ENCODE data around the gene VSIG8.

The VSIG8 gene

DNA sequence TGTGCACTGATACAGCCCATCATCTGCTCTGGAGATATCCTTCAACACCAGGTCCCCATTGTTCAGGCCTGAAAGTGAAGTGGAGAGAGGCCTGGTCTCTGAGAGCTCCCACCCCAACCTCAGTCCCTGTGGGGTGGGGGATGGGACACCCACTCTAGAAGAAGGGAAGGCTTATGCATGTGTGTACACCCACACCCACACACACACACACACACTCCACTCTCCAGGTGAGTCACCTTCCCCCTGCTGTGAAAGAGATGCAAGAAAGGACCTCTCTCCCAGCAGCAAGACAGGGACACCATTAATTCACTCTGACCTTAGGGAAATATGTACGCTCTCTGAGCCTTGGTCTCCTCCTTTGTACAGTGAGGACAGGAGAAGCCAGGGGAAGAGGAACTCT lies 5.9 kb downstream of the VSIG8 start:
- no peak for DNase-seq (ENCODE audit: low read depth in 2 of 2)

DNA sequence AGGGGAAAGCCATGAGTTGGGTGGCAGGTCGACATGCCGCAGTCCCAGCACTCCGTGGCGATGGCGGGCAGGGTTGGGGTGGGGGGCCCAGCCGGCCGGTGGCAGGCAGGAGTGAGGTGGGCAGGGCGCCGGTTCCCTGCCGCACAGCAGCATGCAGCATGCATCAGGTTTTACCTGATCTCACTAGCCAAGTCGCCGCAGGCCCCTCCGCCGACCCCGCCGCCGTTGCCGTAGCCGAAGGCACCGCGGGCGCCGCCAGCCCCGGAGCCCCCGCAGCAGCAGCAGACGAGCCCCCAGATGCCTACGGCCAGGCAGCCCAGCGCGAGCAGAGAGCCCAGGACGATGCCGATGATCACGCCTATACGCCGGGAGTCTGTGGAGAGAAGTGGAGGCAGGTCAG lies 6.7 kb downstream of the VSIG8 start:
- no peak for DNase-seq (ENCODE audit: low read depth in 2 of 2)

DNA sequence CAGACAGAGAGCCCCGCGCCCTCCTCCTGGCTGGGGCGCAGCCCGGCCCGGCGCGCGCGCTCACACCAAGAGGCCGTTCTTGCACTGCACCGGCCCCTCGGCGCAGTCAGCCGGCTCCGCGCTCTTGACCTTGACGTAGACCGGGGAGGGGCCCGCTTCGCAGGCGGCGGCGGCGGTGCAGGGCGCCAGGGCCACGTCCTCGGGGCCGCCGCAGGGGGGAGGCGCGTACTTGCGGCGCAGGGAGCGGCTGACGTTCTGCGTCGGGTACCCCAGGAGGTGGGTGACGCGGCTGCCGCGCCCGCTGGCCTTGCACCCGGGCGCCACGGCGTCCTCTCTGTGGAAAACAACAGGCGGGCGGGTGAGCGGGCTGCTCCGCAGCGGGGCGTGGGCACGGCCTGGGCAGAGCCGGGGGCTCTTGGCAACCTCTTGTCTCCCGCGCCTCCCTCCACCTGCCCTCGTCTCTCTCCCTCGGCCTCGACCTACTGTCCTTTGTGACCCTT lies 7.7 kb downstream of the VSIG8 start:
- DNase-seq (ENCODE audit: low read depth in 2 of 2): peak; percentile 38 to 52

DNA sequence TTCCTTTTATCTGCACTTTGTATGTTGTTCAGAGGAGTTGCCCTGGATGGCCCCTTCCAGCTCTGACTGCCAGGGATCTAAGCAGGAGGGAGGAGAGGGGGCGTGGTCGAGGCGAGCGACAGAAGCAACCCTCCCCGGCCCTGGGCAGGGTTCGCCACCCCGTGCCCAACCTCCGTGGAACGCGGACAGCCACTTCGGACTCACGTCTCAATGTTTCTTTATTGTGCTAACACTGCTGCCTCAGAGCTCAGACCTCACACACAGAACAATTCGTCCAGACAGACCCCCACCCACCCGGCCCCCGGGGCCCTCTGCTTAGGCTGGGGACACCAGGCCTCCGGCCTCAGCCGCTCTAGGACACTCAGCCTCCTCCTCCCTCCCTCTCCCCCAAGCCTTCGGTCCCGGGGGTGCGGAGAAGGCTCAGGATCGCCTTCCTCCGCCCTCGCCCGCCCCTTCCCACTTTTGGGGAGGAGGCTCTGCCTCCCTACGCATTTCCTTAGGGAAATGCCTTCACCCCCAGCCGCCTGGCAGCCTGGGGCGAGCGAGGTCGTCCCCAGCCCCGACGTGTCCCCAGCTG lies 8.3 kb downstream of the VSIG8 start:
- no peak for DNase-seq (ENCODE audit: low read depth in 2 of 2)

DNA sequence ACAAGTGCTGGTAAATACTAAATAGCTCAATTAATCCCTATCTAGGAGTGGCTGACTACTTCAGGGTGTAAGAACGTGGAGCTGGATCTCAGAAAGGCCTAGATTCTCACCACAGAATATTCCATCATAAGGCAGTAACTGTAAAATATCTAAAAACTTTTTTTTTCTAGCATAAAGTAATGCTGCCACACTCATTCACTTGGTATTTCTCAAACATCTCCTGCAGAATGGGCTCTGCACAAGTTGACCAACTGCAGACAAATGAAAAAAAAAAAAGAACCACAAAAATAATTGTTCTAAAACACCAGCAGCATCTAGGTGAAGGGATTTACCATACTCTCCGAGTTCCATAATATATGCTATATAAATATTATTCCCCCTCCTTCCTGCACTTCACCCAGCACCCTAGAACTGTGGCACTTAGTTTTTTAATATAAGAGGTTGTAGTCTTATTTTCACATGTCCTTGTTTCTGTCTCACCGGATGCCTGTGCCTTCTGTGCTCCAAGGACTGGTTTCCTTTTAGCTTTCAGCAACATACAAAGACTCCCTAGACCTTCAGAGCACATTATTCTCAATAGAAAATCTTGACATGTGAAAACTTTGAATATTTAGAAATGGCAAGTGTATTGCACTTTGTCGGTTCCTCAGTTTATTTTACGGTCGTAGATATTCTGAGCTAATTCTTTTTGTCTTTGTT lies 8.9 kb downstream of the VSIG8 start:
- no peak for DNase-seq (ENCODE audit: low read depth in 2 of 2)

DNA sequence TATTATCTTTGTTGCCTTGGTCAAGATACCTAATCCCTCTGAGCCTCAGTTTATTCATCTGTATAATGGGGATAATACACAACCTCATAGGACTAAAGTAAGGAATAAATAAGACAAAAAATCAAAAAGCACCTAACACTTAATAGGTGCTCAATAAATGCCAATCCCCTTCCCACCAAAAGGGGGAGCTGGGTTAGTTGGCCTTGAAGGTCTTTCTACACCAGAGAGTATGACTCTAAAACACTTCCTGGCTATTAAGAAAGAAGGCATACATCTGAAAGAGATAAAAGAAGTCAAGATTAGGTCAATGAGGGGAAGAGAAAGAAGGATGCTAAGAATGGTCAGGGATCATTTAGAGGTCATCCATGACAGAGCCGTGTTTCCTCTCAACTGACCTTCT lies 11.1 kb downstream of the VSIG8 start:
- no peak for DNase-seq (ENCODE audit: low read depth in 2 of 2)

DNA sequence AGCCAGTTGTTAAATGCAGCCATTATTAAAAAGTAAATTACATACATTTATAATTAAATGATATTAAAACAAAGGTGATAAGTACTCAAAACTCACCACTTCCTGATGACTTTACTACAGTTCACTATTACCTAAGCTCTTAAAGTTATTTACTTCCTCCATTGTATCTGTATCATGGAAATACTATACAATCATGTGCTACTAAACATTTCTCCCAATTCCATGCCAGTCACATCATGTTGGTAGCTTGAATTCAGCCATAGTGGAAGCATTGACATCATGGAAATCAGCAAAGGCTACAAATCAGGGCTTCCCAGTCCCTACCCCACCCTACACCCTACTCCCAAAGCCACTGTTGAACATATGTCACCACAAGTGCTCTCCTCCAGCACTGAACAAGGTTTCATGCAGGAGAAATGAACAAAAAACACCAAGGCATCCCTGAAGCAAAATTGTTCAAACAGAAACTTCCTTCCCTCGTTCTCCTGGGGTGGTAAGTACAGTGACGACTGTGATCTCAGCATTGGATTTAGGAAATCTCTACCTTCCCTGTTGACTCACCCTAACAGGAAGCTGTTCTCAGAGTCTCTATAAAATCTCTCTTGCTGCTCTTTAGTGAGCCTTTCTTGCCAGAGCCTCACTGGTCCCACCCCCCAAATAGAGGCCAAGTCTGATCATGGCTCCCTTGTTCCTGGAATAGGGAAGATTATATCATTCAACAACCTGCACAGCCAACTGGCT lies 12.7 kb downstream of the VSIG8 start:
- no peak for DNase-seq (ENCODE audit: low read depth in 2 of 2)

DNA sequence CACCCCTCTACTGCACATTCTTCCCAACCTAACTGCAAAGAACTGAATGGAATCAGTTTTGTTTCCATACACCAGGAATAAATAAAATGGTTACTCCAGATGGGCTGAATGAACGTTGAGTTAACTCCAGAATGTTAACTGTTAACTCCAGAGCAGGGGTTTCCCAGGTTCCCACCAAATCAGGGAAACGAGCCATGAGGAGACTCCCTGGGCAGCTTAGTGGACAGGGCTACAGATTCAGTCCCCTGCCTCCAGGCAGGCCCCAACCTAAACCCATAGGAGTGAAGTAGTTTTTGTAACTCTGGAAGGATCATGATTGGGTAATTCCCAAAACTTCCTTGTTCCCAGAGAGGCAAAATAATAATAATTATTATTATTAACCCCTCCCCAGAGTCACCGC lies 14.1 kb downstream of the VSIG8 start:
- no peak for DNase-seq (ENCODE audit: low read depth in 2 of 2)

DNA sequence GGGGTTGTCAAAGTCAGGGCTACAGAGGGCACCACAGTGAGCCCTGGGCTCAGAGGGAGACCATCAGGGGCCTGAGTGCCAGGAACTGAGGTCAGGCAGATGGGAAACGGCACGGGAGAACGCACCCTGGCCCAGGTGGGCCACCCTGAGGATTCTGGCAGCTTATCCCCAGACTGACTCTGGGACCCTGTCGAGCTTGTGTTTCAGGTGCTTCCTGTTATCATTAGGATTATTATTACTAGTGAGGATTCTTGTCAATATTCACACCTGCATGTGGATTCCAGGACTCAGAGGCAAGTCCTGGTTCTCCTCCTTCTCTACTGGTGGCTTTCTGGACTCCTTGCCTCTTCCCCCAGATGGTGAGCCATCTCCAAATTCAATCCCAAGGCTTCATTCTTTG lies 15.2 kb downstream of the VSIG8 start:
- no peak for DNase-seq (ENCODE audit: low read depth in 2 of 2)

DNA sequence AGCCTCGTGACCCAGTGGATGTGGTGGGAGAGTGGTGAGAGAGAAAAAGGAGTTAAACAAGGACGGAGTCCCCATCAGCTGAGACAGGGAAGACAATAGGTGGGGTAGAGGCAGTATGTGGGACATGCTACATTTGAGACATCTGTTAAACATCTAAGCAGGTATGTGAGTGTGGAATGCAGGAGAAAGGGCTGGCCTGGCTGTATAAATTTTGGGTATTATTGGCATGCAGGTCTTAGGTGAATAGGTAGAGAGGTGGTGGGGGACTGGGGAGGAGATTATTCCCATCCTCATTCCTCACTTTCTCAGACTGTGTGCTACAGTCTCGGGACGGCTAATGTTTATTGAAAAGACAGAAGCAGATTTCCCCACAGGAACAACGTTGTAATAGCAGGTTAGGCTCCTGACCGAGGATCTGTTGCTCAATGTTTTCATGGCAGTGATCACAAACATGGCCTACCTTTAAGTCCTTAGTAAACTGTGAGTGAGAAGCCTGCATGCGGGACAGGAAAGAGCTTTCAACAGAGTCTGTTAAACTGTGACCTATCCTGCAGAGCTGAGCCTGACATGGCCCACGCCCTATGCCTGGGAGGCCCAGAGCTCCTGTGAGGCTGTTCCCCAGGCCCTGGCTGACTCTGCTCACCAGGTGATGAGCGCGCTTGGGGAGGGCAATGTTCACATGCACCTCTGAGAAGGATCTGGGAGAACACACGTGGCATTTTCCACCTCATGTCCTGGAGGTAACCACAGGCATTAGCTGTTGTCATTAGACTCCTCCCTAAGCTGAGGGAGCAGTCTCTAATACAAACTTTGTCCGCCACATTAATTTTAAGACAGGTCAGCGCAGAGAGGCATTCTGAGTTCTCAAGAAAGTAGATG lies 16.5 kb downstream of the VSIG8 start:
- no peak for DNase-seq (ENCODE audit: low read depth in 2 of 2)

DNA sequence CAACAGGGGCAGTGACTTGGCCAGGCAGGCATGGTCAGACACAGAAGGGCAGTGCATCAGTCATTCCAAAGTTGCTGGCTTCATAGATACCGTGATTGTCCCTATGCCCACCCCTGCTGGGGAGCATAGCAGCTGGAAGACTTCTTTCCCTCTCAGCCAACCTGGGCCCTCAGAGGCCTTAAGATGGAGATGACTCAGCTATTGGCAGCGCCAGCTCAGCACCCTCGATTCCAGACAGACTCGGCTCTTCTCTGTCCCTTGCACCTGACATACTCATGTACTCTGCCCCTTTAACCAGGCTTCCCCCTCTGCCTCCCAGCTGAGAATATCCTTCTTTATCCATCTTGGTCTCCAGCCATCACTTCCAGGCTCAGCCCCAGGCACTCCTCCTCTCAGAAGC lies 19.0 kb downstream of the VSIG8 start:
- no peak for DNase-seq (ENCODE audit: low read depth in 2 of 2)

DNA sequence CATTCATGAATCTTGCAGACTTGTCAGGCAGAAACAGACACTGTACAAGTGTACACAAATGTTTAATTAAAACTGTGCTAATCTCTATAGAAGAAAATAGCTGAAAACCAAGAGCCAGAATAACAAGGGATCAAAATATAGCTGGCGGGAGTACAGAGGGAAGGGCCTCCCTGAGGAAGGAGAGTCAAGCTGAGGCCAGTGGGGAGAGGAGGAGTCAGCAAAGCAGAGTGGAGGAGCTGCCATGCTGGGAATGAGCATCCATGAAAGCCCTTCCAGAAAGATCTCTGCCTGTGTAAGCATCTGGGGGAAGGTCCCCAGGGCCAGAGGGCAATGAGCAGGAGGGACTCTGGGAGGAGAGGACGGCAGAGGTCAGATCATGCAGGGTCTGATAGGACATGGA lies 20.7 kb downstream of the VSIG8 start:
- no peak for DNase-seq (ENCODE audit: low read depth in 2 of 2)

DNA sequence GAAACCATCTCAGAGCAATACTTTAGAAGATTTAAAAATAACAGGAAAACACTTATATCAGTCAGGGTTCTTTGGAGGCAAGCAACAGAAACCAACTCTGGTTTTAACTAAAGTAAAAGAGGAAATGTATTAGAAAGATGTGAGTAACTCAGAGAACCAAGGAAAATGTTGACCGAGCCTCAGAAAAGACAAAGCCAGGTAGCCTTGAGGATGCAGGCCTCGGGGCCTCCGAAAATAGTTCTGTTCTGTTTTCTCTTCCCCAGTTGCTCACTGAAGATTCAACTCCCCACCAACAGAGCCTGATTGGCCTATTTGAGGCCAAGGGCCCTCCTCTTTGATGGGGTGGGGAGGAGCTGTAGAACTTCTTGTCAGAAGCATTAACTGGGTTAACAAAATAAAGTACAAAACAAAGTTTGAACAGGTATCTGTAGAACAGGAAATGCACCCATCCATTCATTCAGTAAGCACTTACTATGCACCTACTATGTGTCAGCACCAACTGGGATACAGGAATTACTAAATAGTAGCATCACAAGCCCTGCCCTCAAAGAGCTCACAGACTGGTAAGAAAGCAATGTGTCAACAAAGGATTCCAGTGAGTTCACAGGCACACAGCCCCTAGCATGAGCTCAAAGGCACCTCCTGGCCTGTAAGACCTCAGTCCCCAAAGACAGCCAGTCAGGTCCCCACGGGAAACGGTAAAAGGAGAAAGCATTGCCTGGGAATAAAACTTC lies 23.2 kb downstream of the VSIG8 start:
- no peak for DNase-seq (ENCODE audit: low read depth in 2 of 2)

DNA sequence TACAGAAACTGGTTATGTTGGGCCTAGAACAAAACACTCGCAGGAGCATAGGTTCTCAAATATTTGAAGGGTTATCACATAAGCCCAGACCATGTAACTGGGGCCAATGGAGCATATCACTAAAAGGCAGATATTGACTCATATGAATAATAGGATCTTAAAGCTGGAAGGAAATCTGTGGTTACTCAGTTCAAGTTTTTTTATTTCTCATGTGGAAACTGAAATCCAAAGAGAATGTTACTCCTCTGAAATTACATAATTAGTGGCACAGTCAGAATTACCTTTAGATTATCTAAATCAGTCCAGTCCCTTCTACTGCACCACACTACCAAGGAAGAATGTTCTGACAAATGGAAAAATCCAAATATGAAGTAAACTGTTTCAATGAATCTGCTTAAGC lies 23.7 kb downstream of the VSIG8 start:
- DNase-seq (ENCODE audit: low read depth in 2 of 2): no peak

DNA sequence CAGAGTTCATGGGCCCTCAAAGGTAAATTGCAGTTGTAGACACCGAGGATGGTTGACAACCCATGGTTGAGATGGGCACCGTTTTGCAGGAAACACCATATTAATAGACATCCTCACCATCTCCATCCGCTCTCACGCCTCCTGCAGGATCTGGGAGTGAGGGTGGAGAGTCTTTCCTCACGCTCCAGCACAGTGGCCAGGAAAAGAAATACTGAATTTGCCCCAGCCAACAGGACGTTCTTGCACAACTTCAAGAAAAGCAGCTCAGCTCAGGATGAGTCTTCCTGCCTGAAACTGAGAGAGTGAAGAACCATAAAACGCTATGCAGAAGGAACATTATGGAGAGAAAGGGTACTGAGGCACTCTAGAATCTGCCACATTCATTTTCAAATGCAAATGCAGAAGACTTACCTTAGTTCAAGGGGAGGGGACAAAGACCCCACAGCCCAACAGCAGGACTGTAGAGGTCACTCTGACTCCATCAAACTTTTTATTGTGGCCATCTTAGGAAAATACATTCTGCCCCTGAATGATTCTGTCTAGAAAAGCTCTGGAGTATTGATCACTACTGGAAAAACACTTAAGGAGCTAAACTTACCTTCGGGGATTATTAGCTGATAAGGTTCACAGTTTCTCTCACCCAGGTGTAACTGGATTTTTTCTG lies 26.5 kb downstream of the VSIG8 start:
- DNase-seq (ENCODE audit: low read depth in 2 of 2): no peak

DNA sequence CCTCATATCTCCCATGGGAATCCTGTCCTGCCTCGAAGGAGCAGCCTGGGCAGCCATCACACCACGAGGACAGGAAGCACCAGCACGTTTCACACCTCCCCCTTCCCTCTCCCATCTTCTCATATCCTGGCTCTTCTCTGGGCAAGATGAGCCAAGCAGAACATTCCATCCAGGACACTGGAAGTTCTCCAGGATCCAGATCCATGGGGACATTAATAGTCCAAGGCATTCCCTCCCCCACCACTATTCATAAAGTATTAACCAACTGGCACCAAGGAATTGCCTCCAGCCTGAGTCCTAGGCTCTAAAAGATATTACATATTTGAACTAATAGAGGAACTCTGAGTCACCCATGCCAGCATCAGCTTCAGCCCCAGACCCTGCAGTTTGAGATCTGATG lies 27.1 kb downstream of the VSIG8 start:
- no peak for DNase-seq (ENCODE audit: low read depth in 2 of 2)

DNA sequence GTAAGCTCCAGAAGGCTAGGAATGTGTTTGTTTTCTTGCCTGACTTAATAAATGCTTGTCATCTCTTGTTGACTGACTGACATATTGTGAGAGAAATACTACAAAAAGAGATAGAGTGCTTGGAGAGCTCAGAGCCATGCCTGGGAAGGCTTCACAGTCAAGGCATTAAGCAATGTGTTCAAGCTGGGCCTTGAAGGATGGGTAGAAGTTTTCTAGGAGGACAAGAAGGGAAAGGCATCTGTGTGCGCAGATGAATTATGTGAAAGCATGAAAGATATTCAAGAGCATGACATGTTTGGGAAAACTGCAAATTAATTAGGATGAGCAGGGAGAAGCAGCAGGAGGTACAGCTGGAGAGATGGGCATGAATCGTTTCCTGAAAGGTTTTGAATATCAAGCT lies 30.1 kb downstream of the VSIG8 start:
- DNase-seq (ENCODE audit: low read depth in 2 of 2): no peak

DNA sequence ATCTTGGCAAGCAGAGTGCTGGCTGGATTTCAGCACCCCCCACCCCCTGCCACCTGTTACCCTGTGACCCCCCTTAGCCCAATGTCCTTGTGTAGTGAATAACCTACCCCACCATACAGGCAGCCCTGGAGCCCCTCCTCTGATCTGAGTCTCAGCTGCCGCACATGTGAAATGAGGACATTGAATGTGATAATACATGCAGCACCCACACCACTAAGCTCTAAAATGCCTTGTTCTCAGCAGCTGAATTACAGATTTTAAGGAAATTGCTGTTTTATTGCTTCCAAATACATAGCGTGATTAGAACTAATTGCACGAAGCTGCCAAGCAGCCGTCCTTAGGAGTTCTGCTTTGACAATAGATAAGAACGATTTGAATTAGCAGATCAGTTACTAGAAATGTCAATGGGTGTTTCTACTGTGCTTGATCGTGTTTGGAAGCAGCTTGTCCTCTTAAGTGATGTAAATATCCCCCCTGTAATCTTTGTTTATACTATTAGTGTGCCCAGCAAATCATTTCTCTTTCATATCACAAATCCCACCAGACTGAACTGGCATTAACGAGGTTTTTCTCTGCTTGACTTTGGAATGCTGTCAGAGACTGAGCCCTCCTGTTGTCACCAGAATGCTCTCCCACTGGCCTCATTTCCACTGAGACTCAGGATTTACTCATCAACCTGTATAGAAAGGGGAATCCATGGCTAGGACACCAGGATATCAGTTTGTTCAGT lies 30.9 kb downstream of the VSIG8 start:
- no peak for DNase-seq (ENCODE audit: low read depth in 2 of 2)

DNA sequence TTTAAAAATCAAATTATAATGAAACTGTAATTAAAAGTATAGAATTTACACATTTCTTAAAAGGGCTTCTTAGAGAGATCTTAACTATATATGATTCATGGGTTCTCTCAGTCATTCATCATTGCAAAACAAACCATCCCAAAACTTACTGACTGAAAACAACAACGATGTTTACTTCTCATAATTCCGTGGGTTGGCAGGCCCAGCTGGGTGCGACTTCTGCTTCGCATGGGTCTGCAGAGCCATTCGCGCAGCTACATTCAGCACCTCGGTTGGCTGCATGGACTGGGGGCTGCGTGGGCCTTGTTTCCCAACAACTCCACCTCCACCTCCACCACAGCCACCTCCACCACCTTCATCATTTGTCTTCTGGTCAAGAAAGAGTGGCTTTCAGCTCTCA lies 31.7 kb downstream of the VSIG8 start:
- no peak for DNase-seq (ENCODE audit: low read depth in 2 of 2)

DNA sequence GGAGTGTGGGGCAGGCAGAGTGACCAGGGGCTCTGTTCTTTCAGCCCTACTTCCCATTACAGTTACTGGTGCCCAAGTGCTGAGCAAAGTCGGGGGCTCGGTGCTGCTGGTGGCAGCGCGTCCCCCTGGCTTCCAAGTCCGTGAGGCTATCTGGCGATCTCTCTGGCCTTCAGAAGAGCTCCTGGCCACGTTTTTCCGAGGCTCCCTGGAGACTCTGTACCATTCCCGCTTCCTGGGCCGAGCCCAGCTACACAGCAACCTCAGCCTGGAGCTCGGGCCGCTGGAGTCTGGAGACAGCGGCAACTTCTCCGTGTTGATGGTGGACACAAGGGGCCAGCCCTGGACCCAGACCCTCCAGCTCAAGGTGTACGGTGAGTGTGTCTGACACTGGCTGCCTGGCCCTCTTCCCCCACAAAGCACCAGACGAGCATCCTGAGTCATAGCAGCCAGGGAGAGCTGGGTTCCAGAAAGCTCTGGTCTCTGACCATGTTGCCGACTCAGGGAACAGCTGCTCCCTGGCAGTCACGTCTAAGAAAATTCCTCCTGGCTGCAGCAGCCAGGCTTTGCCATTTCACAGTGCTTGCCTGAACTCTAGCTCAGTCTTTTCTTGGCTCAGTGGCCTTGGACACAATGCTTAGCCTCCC lies 32.5 kb downstream of the VSIG8 start:
- no peak for DNase-seq (ENCODE audit: low read depth in 2 of 2)

Measured in stimulated activated CD8-positive, alpha-beta memory T cell treated with anti-CD3 and anti-CD28 coated beads, Interleukin-15, amount 100 ng/mL, for 4 hours (primary cell).